NCI-H82 (cell line): ENCODE measurements around the gene ANAPC2.
"Not testable (repeated sequence)": the region's sequence is repeated elsewhere in the genome, so short reads cannot be mapped to it uniquely, and the experiment has no call there.

Experiments
- DNase-seq: peaks from one replicate; lab custom pipeline; 2025; lab: John Stamatoyannopoulos, UW

The ANAPC2 gene

DNA sequence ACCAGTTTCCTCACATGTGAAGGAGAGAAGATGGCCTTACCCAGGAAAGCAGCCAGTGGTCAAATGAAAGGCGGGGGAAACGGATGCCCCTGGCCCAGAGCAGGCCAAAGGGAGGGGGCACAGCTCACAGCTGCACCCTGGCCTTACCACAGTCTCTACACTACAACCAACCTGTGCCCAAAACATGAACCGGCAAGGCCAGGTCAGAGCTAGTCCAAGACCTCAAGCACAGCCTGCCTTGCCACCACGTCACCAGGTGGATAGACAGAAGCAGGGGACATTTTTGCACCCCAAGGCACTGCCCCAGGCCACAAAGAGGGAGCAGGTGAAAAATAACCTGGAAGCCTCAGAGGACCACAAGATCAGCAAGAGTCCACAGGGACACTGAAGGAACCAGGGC, 44.9 kb downstream of the ANAPC2 start:
- DNase-seq: no peak

DNA sequence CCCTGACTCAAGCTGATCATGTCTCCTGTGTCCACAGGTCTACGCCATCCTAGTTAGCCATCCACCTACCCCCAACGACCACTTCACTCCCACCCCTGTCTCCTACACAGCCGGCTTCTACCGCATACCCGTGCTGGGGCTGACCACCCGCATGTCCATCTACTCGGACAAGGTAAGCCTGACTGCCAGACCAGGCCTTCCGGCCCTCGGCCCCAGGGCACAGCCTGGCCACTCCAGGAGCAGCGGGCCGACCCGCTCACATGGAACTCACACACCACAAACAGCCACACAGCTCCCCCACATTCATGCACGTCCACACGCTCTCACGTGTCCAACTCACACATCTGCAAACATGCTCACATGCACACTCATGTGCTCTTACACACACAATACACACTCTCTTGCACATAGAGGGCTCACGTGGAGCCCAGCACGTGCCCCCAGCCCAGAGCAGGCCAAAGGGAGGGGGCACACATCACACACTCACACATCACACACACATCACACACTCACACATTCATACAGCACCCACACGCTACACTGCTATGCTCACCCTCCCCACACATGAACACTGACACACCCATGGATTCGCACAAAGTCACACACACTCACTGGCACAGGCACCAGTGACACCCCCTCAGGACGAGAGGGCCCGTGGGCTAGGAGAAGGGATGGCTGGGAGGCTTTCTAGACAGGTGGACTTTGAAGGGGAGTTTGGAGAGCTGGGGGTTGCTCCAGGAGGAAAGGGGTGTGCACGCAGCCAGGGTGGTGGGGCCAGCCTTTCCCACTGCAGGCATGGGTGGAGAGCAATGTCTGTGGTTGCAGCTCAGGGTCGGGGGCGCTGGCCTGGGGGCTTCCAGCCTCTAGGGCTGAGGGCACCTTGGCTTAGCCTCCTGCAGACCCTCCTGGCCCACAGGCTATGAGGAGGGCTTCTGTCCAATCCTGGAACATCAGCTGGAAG, 46.1 kb downstream of the ANAPC2 start:
- DNase-seq: no peak

DNA sequence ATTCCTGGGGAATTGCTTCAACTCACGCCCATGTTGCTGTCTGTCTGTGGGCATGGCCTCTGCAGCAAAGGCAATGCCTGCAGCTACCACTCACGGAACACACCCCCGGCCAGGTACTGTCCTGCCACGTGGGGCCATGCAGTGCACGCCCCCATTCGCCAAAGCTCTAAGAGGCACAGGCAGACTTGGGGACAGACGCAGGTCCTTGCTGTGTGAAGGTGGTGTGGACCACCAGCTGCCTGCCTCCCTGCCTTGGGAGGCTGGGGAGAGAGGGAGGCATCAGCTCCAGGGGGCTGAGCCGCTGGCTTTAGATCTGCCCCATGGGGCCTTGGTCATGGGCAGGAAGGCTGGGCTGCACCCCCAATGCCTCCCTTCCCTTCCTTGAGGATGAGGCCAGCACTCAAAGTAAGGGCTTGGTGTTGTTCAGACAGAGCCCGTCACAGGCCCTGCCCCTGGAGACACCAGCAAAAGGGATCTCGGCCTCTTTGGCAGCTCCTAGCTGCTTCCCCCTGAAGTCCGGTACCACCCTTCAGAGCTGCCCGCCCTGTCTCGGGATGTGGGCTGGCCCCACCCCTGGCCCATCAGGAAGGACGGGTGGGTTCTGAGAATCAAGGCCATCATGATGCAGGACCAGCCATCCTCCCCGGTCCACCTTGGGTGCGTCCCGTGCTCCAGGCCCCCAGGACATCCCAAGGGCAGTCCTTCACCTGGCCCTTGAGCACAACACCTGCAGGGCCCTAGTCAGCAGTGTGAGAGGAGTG, 47.1 kb downstream of the ANAPC2 start:
- no peak for DNase-seq

DNA sequence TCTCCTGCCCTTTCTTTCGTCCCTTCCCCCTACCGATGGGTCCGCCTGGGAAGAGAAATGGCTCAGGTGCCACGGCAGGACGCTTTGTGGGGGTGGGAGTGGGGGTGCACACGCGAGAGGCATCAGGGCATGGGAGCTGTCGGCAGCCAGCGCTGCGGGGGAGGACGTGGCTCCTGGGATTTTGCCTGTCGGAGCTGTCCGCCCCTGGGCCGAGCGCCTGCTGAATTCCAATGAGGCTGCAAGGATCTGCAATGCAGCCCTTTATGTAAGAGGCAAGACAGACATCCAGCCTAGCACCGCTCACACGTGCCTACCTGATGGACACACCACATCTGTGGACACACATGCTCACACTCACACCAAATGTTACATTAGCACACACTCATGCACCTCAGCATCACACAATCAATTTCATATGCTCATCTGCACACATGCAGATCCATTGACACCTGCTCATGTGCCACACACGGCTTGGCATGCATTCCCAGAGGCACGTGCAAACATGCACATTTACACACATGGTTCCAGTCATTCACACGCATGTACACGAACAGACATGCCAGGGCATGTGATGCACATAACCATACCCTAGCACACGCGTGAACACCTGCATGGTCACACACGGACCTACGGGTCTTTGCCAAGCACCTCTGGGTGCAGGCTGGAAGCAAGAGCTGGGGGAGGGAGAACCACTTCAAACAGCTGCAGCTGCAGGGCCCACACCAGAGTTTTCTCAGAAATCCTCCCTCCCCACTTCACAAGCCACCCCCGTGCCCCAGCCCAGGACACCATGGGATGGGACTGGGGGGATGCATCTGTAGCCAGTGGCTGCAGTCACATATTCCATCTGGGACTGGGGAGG, 48.0 kb downstream of the ANAPC2 start:
- DNase-seq: no peak

DNA sequence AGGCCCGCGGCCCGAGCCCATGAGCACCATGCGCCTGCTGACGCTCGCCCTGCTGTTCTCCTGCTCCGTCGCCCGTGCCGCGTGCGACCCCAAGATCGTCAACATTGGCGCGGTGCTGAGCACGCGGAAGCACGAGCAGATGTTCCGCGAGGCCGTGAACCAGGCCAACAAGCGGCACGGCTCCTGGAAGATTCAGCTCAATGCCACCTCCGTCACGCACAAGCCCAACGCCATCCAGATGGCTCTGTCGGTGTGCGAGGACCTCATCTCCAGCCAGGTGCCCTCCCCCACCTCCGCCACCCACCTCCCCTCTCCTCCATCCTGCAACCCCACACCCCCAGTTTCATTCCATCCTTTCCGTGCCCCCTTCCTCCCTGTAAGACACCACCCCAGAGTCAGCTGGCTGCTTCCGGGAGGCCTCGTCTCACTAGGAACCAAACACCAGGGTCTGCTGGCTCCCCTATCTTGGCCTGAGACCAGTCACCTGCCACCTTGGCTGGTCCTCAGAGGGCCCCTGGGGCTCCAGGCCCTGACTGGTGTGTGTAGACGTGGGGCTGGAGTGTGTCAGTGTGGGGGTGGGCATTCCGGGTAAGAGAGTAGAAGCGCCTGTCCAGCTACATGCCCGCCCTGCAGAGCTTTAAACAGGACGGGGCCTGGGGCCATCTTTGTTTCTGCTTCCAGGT, 48.8 kb downstream of the ANAPC2 start:
- DNase-seq: peak; percentile 25

DNA sequence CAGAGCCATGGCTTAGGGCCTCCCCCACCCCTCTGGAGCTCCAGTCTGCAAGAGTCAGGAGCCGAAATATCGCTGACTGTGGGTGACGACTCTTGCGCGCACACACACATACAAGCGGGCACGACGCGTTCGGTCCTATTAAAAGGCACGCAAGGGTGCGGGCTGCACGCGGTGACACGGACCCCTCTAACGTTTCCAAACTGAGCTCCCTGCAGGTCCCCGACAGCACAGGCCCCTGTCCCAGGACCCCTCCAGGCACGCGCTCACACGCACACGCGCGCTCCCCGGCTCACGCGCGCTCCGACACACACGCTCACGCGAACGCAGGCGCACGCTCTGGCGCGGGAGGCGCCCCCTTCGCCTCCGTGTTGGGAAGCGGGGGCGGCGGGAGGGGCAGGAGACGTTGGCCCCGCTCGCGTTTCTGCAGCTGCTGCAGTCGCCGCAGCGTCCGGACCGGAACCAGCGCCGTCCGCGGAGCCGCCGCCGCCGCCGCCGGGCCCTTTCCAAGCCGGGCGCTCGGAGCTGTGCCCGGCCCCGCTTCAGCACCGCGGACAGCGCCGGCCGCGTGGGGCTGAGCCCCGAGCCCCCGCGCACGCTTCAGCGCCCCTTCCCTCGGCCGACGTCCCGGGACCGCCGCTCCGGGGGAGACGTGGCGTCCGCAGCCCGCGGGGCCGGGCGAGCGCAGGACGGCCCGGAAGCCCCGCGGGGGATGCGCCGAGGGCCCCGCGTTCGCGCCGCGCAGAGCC, 49.5 kb downstream of the ANAPC2 start, which contains the start of gene GRIN1:
Gene GRIN1, plus strand, starts transcription at position 433 of the 746 bp plus-strand sequence. CDS start 333 bp downstream, outside the sequence.
- DNase-seq: no peak

DNA sequence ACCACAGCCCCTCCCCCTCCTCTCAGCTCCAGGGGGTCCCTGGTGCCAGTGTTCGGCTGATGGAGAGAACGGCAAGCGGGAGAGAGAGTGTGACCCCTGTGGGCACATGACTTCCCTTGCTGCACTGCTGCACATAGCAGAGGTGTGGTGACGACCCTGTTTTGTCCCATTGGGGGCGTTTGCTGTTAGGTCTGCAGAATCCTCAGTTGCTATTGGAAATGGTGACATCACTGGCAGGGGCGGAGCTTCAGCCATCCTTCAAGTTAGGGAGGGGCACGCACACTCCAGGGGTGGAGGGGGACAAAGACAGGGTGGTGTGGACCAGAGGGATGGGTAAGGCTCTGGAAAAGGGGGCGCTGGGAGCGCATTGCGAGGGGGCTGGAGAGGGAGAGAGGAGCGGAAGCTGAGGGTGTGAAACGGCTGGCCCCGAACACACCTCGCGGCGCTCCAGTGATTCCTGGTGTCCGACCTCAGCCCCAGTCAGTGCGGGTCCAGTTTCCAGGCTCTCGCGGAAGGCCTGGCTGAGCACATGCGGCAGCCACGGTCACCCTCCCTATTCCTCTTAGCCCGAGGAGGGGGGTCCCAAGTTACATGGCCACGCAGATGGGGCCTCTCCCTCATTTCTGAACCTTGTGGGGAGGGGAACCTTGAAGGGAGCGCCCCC, 50.2 kb downstream of the ANAPC2 start:
- DNase-seq: peak; percentile 66

DNA sequence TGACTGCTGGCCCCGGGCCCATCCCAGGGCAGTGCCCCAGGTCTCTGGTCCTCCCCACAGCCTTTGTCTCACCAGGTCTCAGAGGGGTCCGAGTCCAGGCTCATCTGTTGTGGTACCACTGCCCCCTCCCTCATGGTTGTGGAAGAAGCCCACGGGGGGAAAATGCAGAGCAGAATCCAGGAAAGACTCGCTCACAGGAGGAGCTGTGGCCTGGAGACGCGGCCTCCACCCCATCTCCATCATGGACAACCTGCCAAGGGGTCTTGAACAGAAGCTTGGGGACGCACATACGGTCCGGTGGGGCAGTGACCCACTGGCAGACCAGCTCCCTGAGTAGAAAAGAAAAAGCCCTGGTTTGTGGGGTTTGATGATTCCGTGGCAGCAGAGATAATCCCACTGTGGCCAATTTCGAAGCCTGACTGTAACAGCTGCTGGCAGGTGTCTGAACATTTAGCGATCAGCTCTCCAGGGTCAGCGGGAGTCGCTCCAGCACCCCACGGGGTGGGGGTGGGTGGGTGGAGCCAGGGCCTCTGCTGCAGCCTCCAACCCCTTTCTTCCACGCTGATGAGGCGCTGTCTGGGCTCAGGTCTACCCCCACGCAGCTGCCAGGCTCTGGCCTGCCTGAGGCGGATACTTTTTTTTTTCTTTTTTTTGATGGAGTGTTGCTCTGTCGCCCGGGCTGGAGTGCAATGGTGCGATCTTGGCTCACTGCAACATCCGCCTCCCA, 51.3 kb downstream of the ANAPC2 start:
- DNase-seq: peak; percentile 36

DNA sequence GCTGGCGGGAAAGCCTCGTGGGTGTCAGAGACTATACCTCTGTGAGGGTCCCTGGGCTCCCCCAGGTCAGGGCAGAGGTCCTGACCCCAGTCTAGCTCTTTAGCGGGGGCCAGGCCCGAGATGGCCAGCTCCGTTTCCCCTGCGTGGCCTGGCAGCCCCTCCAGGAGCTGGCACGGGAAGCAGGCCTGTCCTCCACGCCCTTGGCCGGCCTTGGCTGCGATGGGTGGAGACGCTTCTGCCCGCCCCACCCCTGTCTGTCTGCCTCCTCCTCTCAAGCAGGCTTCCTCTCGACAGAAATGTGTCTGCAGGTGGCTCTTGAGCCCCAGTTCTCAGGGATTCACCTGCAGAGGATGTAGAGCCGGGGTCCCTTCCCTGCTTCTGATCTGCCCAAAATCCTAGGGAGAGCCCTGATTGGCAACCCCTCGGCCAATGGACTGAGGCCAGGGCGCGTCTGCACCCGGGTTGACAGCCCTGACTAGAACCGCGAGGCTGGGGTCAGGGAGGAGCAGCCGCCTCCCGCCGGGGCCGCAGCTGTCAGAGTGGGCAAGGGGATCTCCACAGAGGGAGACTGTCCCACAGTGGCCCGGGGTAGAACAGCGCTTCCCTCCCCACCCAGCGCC, 52.0 kb downstream of the ANAPC2 start:
- DNase-seq: no peak

DNA sequence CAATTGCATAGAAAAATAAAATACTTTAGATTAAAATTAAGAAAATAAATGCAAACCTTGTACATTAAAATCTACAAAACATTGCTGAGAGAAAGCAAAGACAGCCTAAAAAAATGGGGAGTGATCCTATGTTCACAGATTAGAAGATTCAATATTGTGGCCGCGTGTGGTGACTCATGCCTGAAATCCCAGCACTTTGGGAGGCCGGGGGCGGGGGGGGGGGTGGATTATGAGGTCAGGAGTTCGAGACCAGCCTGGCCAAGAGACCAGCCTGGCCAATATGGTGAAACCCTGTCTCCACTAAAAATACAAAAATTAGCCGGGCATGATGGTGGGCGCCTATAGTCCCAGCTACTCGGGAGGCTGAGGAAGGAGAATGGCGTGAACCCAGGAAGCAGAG, 53.2 kb downstream of the ANAPC2 start:
- DNase-seq: not testable (repeated sequence)

DNA sequence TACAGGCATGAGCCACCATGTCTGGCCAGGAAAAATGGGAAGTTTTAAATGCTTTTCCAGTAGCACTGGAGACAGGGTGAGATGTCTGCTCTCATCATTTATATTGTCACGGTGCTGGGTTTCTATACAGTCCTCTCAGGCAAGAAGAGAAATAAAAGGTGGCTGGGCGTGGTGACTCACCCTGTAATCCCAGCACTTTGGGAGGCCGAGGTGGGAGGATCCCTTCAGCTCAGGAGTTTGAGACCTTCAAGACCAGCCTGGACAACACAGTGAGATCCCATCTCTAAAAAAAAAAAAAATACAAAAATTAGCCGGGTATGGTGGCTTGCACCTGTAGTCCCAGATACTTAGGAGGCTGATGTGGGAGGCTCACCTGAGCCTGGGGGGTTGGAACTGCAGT, 54.2 kb downstream of the ANAPC2 start:
- no peak for DNase-seq

DNA sequence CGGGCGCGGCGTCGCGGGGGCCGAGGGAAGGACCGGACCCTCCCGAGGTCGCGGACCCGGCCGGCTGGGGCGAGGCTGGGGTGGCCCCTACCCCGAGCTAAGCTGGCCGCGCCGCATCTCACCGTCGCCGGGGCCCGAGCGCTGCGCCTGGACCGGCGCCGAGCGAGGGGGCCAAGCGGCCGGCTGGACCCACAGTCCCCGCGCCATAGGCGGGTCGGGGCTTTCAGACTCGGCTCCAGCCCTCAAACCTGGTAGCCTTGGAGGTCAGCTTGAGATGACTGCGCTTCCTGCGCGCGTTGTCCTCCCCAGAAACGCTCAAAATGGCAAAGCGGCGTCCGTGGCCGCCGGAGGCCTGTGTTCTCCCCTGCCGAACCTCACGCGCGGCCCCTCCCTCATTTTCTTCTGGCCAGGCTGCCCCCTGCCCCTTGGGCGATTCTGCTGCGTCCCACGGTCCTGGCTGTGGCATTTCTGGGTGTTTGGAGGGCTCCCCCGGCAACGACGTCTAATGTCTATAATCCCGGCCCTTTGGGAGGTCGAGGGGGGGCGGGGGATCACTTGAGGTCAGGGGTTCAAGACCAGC, 58.1 kb downstream of the ANAPC2 start:
- DNase-seq: peak; percentile 41

DNA sequence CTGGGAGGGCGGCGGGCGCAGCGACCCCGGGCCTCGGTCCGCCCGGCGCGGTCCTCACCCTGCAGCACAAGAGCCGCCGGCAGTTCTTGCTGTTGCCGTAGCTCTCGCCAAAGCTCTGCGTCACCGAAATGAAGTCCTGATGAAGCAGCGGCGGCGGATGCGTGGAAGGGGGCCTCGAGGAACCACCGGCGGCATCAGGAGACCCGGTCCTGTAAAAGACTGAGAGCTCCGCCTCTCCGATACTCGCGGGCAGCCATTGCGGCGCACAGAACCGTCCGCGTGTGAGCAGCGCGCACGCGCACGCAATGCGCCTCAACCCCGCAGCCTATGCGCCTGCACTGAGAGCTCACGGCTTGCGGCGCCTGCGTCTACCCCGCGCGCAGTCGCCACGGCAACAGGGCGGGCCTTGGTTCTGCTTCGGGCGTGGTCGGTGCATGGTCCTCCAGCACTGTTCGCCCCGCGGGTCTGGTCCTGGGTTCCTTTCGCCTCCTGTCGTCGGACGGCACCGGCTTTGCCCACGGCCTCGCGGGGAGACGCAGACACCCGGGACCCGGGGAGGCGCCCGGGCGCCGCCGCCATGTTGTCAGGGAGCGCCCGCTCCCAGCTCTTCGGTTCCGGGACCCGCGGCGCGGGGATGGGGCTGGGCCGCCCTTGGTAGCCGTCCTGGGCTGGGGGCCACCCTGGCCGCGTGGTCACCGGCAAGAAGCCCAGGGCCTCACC, 58.7 kb downstream of the ANAPC2 start:
- DNase-seq: peak; percentile 94

DNA sequence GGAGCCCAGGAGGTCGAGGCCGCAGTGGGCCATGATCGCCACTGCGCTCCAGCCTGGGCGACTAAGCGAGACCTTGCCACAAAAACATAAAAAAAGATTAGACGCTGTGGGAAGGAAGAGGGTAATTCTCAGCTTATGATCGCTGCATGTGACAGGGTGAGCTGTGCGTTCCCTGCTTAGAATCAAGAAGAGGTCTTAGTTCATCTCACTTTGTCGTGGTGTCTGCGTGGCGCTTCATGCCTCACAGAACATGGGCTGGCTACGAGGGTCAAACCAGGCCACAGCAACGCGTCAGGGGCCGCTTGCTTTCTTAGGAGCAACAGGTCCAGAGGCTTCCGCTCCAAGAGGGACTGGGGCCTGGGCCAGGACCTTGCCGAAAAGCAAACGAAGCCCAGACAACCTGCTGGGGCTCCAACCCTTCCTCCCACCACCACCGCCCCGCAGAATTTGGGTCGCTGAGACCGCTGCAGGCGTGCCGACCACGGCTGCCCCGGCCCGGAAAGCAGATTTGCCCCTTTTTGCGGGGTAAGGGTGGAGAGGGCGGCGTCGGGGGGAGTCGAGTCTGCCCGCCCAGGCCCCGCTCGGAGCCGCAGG, 59.4 kb downstream of the ANAPC2 start:
- DNase-seq: peak; percentile 59

DNA sequence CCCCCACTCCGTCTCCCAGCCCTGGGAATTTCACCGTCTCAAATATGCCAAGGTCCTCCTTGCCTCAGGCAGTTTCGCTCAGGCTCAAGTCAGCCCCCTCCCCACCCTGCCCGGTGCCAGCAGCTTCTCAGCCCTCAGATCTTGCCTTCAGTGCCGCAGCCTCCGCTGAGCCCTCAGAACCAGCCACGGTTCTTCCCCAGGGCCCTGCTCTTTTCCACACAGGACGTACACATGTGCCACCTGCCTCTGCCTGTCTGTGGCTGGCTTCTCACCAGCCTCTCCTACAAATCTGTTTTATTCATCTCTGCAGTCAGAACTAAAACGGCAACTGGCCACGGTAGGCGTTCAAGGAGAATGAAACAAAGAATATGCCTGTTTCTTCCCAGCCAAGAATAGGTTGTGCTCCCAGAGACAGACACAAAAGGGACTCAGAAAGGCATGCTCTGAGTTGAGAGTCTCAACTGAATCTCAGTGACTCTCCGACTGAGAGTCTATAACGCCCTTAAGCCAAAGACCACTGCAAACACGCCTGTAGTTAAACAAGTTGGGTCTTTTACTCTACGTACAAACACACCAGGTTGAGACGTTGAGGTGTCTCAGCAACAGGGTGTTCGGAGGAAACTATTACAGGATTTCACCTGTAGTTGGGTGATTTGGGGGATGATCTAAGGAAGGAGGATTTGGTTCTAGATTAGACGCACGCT, 60.0 kb downstream of the ANAPC2 start:
- no peak for DNase-seq

DNA sequence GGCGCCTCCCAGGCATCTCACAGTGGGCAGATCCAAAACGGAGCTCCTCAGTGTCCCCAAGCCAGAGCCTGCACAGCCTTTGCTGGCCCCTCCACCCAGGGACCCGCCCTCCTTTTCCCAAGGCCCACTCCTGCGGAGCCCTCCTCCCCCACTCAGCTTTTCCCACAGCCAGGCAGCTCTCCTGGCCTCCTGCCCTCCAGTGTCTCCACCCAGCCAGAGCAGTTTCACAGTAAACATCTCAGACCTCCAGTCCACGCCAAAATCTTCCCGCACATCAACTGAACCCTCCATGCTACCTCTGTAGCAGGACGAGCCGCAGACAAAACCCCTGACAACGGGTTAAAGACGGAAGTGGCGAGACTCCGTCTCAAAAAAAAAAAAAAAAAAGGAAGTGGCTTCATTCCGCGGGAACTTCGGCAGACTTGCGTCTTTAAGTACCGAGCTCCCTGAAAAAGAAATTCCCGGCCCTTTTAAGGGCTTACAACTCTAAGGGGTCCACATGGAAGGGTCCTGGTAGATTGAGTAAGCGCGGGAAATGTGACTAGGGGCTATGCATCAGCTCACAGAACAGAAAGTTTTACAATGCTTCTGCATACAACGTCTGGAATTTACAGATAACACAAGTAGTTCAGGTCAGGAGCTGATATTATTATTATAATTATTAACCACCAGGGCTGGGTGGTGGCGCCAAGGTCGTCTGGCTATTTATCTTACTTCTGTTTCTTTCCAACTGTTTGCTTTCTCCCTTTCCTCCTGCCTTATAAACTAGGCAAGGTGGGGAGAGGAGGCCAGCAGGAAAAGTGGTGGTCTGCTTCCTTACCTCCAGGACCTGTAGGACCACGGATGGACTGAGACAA, 60.8 kb downstream of the ANAPC2 start:
- no peak for DNase-seq
